Hepatocyte (in vitro differentiated cells): Measurements from ENCODE around the gene ADIPOR2. TPM values are rescaled to one million over a fixed set of nuclear protein-coding genes. Genes with fewer than 3 reads are reported as not detected.

Experiments
- DNase-seq: peaks from one replicate; pipeline ENCODE4 v3.0.0-alpha.2; 2016; ENCODE audit warnings: low spot score
- H2AFZ ChIP-seq: fragments of 200-600 bp; sonication (generic); 2 replicates; pipeline ENCODE4 v1.6.0; 2016; ENCODE audit warnings: antibody characterized with exemption, mild to moderate bottlenecking
- H3K27ac ChIP-seq: fragments of 200-600 bp; sonication (generic); 2 replicates; pipeline ENCODE4 v1.5.1; 2016; ENCODE audit warnings: mild to moderate bottlenecking
- H3K27me3 ChIP-seq: fragments of 200-600 bp; sonication (generic); 2 replicates; pipeline ENCODE4 v1.6.1; 2016
- H3K36me3 ChIP-seq: fragments of 200-600 bp; sonication (generic); replicated peaks from 2 replicates; pipeline ENCODE4 v1.5.1; 2016; ENCODE audit warnings: low read depth; ENCODE audit not compliant: insufficient read depth
- H3K4me1 ChIP-seq: fragments of 200-600 bp; sonication (generic); 2 replicates; pipeline ENCODE4 v1.5.1; 2016; ENCODE audit warnings: mild to moderate bottlenecking, moderate library complexity; ENCODE audit not compliant: insufficient read depth
- H3K4me2 ChIP-seq: fragments of 200-600 bp; sonication (generic); 2 replicates; pipeline ENCODE4 v1.6.0; 2016
- H3K4me3 ChIP-seq: fragments of 200-600 bp; sonication (generic); 2 replicates; pipeline ENCODE4 v1.5.1; 2016; ENCODE audit warnings: mild to moderate bottlenecking
- H3K79me2 ChIP-seq: fragments of 200-600 bp; sonication (generic); 2 replicates; pipeline ENCODE4 v1.6.0; 2017; ENCODE audit warnings: mild to moderate bottlenecking
- H3K9me2 ChIP-seq: fragments of 200-600 bp; sonication (generic); replicated peaks from 2 replicates; pipeline ENCODE4 v1.6.0; 2017; ENCODE audit warnings: mild to moderate bottlenecking; ENCODE audit not compliant: insufficient read depth
- H3K9me3 ChIP-seq: fragments of 200-600 bp; sonication (generic); 2 replicates; pipeline ENCODE4 v1.5.1; 2016; ENCODE audit warnings: low read depth, mild to moderate bottlenecking
- H4K20me1 ChIP-seq: fragments of 200-600 bp; sonication (generic); 2 replicates; pipeline ENCODE4 v1.6.0; 2016; ENCODE audit warnings: mild to moderate bottlenecking; ENCODE audit not compliant: insufficient read depth, poor library complexity, severe bottlenecking
- CTCF ChIP-seq: fragments of 200-600 bp; sonication (generic); IDR thresholded peaks from 2 replicates; pipeline ENCODE4 v1.5.1; 2016; ENCODE audit warnings: antibody characterized with exemption, mild to moderate bottlenecking; ENCODE audit not compliant: poor library complexity
- EZH2 ChIP-seq: fragments of 200-600 bp; sonication (generic); IDR thresholded peaks from 2 replicates; pipeline ENCODE4 v1.6.1; 2016; ENCODE audit warnings: antibody characterized with exemption, mild to moderate bottlenecking, borderline replicate concordance
- EZH2phosphoT487 ChIP-seq: fragments of 200-600 bp; sonication (generic); IDR thresholded peaks from one replicate; pipeline ENCODE4 v1.6.1; 2018; ENCODE audit warnings: antibody characterized with exemption, mild to moderate bottlenecking, low read depth, moderate library complexity; ENCODE audit not compliant: unreplicated experiment, severe bottlenecking
- WGBS: methylation state at CpG from one replicate; pipeline ENCODE4 v1.1.6; 2016; ENCODE audit warnings: low lambda C conversion rate; ENCODE audit errors: missing lambda C conversion rate; 5-methylcytosine and 5-hydroxymethylcytosine counted together
- polyA plus RNA-seq: library from polyadenylated mRNA; unstranded; fragments of >200 nt; fragmentation: Nextera tagmentation; extraction: Ambion mirVana; gene quantifications from 2 replicates; pipeline ENCODE4 v1.2.1, GENCODE V29; 2016
- total RNA-seq: library from RNA; depleted of rRNA; stranded (reverse); fragments of >200 nt; gene quantifications from 2 replicates; pipeline ENCODE4 v1.2.3, GENCODE V29; 2014

The ADIPOR2 gene
- total and polyA plus RNA-seq, 2 experiments from 2014 or later, result 10.4 to 47.3 TPM

- H3K4me2 ChIP-seq, result no peak overlapping the region
- no peaks in the 10 kb centered on the region for H3K79me2 ChIP-seq
- no peaks in the 10 kb centered on the region for H3K36me3 ChIP-seq
- DNase-seq, result no peak
- H3K9me3 ChIP-seq, result no peaks in the 10 kb centered on the region
- no peaks in the 10 kb centered on the region for H3K9me2 ChIP-seq
- WGBS, result 83% methylated on average over 10 of the region's 10 CpGs
- TF ChIP-seq EZH2phosphoT487, result no peak
- TF ChIP-seq CTCF, result no peak
- TF ChIP-seq EZH2, result no peak
- H3K4me1 ChIP-seq, result no peaks in the 10 kb centered on the region
- H3K27me3 ChIP-seq, result no peaks in the 10 kb centered on the region
- H2AFZ ChIP-seq, result no peak overlapping the region
- H3K27ac ChIP-seq, result no peak overlapping the region
- no peak overlapping the region for H3K4me3 ChIP-seq
- no peaks in the 10 kb centered on the region for H4K20me1 ChIP-seq
Observed at GRCh38 chr12:1833596-1834028, 142.7 kb downstream of the ADIPOR2 start.

DNA sequence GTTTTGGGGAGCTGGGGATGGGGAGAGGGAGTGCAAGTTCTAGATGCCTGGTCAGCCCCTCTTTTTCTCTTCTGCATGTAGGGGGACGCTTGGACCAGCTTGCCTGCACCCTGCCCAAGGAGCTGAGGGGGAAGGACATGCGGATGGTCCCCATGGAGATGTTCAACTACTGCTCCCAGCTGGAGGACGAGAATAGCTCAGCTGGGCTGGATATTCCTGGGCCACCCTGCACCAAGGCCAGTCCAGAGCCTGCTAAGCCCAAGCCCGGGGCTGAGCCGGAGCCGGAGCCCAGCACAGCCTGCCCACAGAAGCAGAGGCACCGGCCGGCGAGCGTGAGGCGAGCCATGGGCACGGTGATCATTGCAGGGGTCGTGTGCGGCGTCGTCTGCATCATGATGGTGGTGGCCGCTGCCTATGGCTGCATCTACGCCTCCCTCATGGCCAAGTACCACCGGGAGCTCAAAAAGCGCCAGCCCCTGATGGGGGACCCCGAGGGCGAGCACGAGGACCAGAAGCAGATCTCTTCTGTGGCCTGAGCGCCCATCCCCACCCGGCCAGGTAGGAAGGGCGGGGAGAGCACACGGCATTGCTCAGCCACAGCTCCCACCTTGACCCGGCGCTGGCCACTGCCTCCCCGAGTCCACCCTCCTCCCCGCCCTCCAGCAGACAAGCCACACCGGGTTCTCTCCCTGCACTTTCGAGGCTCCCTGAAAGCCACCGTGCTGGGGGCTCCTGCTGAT is 143.5 kb downstream of the ADIPOR2 start:
- Histone ChIP-seq H3K36me3 (no peaks in the 10 kb centered on the region), H3K4me2 (no peak overlapping the region), H3K27me3 (no peaks in the 10 kb centered on the region), H3K27ac (no peak overlapping the region), H3K4me1 (no peaks in the 10 kb centered on the region), H2AFZ (no peak overlapping the region), H4K20me1 (no peaks in the 10 kb centered on the region), H3K9me3 (no peaks in the 10 kb centered on the region), H3K4me3 (no peak overlapping the region), H3K79me2 (no peaks in the 10 kb centered on the region), H3K9me2 (no peaks in the 10 kb centered on the region)
- 94% methylated on average over 28 of the region's 34 CpGs for WGBS
- DNase-seq, result no peak
- no peak for TF ChIP-seq EZH2phosphoT487
- TF ChIP-seq EZH2, result no peak

DNA sequence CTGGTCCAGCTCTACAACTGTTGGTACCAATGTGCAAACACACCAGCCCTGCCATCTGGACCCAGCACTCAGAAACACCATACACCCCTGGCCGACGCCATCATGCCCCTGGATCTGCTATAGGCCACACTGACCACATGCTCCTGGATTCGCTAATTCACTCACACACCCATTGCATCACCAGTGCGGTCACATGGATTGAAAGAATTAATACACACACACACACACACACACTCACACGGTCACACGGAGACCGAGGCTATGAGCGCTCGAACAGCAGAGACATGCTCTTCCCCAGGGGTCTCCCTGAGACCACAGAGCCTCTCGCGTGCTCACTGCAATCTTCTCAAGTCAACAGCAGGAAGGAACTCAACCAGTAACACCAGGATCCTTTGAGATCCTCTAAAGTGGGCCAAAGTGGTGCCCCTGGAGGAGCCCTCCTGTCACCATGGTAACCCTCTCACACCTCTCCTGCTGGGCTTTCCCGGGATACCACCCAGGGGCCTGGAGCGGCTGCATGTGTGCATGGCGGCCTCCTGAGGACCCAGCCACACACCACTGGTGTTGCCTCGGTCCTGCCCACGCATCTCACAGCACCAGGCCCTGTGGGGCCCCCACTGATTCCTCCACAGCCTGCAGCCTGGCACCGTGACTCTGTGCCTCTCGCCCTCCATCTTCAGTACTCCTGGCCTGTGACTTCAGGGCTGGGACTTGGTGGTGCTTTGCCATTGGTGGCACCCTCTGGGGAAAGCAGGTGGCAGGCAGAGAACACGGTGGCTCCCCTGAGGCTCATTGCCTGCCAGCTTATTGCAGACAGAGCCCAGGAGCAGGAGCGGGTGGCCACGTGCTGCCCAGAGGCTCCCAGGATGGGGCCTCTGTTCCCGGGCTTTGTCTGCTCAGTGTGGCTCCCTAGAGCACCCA is 144.6 kb downstream of the ADIPOR2 start:
- Histone ChIP-seq H3K4me1 (no peaks in the 10 kb centered on the region), H3K36me3 (no peaks in the 10 kb centered on the region), H3K4me2 (no peak overlapping the region), H3K27me3 (no peaks in the 10 kb centered on the region), H3K27ac (no peak overlapping the region), H4K20me1 (no peaks in the 10 kb centered on the region), H3K9me3 (no peaks in the 10 kb centered on the region), H3K9me2 (no peaks in the 10 kb centered on the region), H3K79me2 (no peaks in the 10 kb centered on the region), H3K4me3 (no peak overlapping the region), H2AFZ (no peak overlapping the region)
- 88% methylated on average over 21 of the region's 22 CpGs for WGBS
- DNase-seq, result no peak
- TF ChIP-seq EZH2 (no peak), CTCF (no peak), EZH2phosphoT487 (no peak)
